GM12878 (cell line): ENCODE measurements around the gene CD300E. TPM values are rescaled to one million over a fixed set of nuclear protein-coding genes. Genes with fewer than 3 reads are reported as not detected.

Experiments
- ATAC-seq: fragments of 200-7000 bp; cut with Tn5 transposase; 3 replicates; pipeline ENCODE4 v1.9.1; 2020; ENCODE audit warnings: mild to moderate bottlenecking, moderate library complexity
- BruUV-seq: library from RNA; stranded (reverse); fragments of 400-500 nt; replicated peaks from 2 replicates; lab custom pipeline; 2021; lab: Mats Ljungman, UMichigan
- CTCF ChIA-PET: fragments of 300-600 bp; sonication (Branson Sonifier 250); formaldehyde crosslinking; extraction: SDS; loops from one replicate; lab custom pipeline; 2021; ENCODE audit warnings: inconsistent platforms; lab: Yijun Ruan, JAX
- POLR2A ChIA-PET: fragments of 350-600 bp; formaldehyde crosslinking; extraction: SDS; loops from one replicate; lab custom pipeline; 2021; ENCODE audit warnings: inconsistent platforms; lab: Charles Lee
- RAD21 ChIA-PET: fragments of 300-600 bp; sonication (Branson Sonifier 250); formaldehyde crosslinking; loops from one replicate; lab custom pipeline; 2023; ENCODE audit warnings: antibody characterized with exemption; ENCODE audit not compliant: unreplicated experiment; lab: Charles Lee
- SMC1A ChIA-PET: fragments of 300-600 bp; sonication (Branson Sonifier 250); formaldehyde crosslinking; loops from one replicate; lab custom pipeline; 2023; ENCODE audit not compliant: unreplicated experiment, uncharacterized antibody; lab: Charles Lee
- DNase-seq: peaks from one replicate; pipeline ENCODE4 v3.0.0-alpha.2; 2011; ENCODE audit warnings: low read depth, low spot score
- FAIRE-seq: peaks from 3 replicates; lab custom pipeline; 2011; peaks lifted over from hg19 to GRCh38; lab: Jason Lieb, UNC
- H2AFZ ChIP-seq: 2 replicates; pipeline ENCODE4 v1.6.0; 2011; ENCODE audit warnings: low read depth, low read length, control low read depth; ENCODE audit not compliant: control insufficient read depth
- H3K27ac ChIP-seq: 2 replicates; pipeline ENCODE4 v1.5.1; 2011; ENCODE audit warnings: control low read depth; ENCODE audit not compliant: control insufficient read depth, insufficient read depth
- H3K27me3 ChIP-seq, 2 experiments: replicated peaks in 1 of 2; 2 replicates each; pipeline versions ENCODE4 v1.6.0 to v1.6.1; 2011; ENCODE audit warnings: low read length in 1 of 2; ENCODE audit not compliant: control insufficient read depth in 2 of 2, insufficient read depth in 2 of 2
- H3K36me3 ChIP-seq, 2 experiments: 2 replicates each; pipeline ENCODE4 v1.5.1; 2011; ENCODE audit warnings: low read length in 1 of 2; ENCODE audit not compliant: control insufficient read depth in 2 of 2, insufficient read depth in 2 of 2
- H3K4me1 ChIP-seq: 2 replicates; pipeline ENCODE4 v1.6.1; 2011; ENCODE audit warnings: mild to moderate bottlenecking, low read length, moderate library complexity, mixed read lengths; ENCODE audit not compliant: control insufficient read depth, insufficient read depth
- H3K4me2 ChIP-seq: 2 replicates; pipeline ENCODE4 v1.6.0; 2011; ENCODE audit warnings: control low read depth; ENCODE audit not compliant: control insufficient read depth, insufficient read depth
- H3K4me3 ChIP-seq: fragments of 200-600 bp; sonication (generic); 2 replicates; pipeline ENCODE4 v1.5.1; 2016
- H3K79me2 ChIP-seq: 2 replicates; pipeline ENCODE4 v1.6.0; 2011; ENCODE audit warnings: low read length; ENCODE audit not compliant: control insufficient read depth, insufficient read depth
- H3K9ac ChIP-seq: 2 replicates; pipeline ENCODE4 v1.8.0; 2011; ENCODE audit warnings: low read length, control low read depth, mixed read lengths; ENCODE audit not compliant: control insufficient read depth, insufficient read depth
- H3K9me3 ChIP-seq: replicated peaks from 3 replicates; pipeline ENCODE4 v1.5.1; 2011; ENCODE audit warnings: mild to moderate bottlenecking, low read length; ENCODE audit not compliant: control insufficient read depth, insufficient read depth
- H4K20me1 ChIP-seq: 2 replicates; pipeline ENCODE4 v1.6.0; 2011; ENCODE audit not compliant: control insufficient read depth, insufficient read depth
- CTCF ChIP-seq, 3 experiments: IDR thresholded peaks in 2 of 3; conservative IDR thresholded peaks in 1 of 3; 2 replicates each; pipeline ENCODE4 v1.5.1; 2011; ENCODE audit warnings: low read depth in 3 of 3, low read length in 3 of 3, mild to moderate bottlenecking in 3 of 3, control low read depth in 2 of 3, moderate library complexity in 2 of 3, inconsistent platforms in 1 of 3, mixed read lengths in 1 of 3; ENCODE audit not compliant: control insufficient read depth in 2 of 3, insufficient read depth in 1 of 3; ENCODE audit errors: extremely low read depth in 1 of 3
- HDAC6 ChIP-seq: fragments of 200-600 bp; sonication (generic); IDR thresholded peaks from one replicate; pipeline ENCODE4 v1.8.0; 2017; ENCODE audit warnings: antibody characterized with exemption; ENCODE audit not compliant: unreplicated experiment
- LARP7 ChIP-seq: fragments of 450-650 bp; IDR thresholded peaks from 2 replicates; pipeline ENCODE4 v1.6.1; 2017; ENCODE audit warnings: mild to moderate bottlenecking
- MYB ChIP-seq: fragments of 150-350 bp; IDR thresholded peaks from 2 replicates; pipeline ENCODE4 v1.6.1; 2014; ENCODE audit warnings: mild to moderate bottlenecking, low read depth, low read length, borderline replicate concordance
- NFYA ChIP-seq: IDR thresholded peaks from 2 replicates; pipeline ENCODE4 v1.6.1; 2011; ENCODE audit warnings: low read depth, mild to moderate bottlenecking, low read length, improper control_type of control experiment, borderline replicate concordance
- NR2F1 ChIP-seq: fragments of 450-650 bp; conservative IDR thresholded peaks from 2 replicates; pipeline ENCODE4 v1.6.1; 2017; ENCODE audit warnings: mild to moderate bottlenecking
- NRF1 ChIP-seq: conservative IDR thresholded peaks from 2 replicates; pipeline ENCODE4 v1.6.1; 2011; ENCODE audit warnings: mild to moderate bottlenecking, low read depth, low read length, improper control_type of control experiment
- RELB ChIP-seq: fragments of 450-650 bp; IDR thresholded peaks from 2 replicates; pipeline ENCODE4 v1.6.1; 2017; ENCODE audit warnings: low read depth, mild to moderate bottlenecking, moderate library complexity
- SUPT20H ChIP-seq: IDR thresholded peaks from 2 replicates; pipeline ENCODE4 v1.6.1; 2011; ENCODE audit warnings: low read depth, mild to moderate bottlenecking, low read length, moderate library complexity, borderline replicate concordance; ENCODE audit not compliant: control insufficient read depth
- USF1 ChIP-seq: IDR thresholded peaks from 2 replicates; pipeline ENCODE4 v1.6.1; 2011; ENCODE audit warnings: borderline replicate concordance, low read depth, mild to moderate bottlenecking, moderate library complexity, mixed read lengths, low read length; ENCODE audit not compliant: insufficient read depth; ENCODE audit errors: extremely low read length
- ZBED1 ChIP-seq: IDR thresholded peaks from 2 replicates; pipeline ENCODE4 v1.6.1; 2016; ENCODE audit warnings: borderline replicate concordance
- WGBS: methylation state at CpG from one replicate; pipeline ENCODE4 v1.1.6; 2016; ENCODE audit warnings: low lambda C conversion rate; ENCODE audit not compliant: insufficient replicate concordance, insufficient coverage; ENCODE audit errors: missing lambda C conversion rate; 5-methylcytosine and 5-hydroxymethylcytosine counted together
- in situ Hi-C: fragments of 300-500 bp; cut with MboI; formaldehyde crosslinking; loops from 9 replicates; pipeline ENCODE4 v1.14.3; 2018; ENCODE audit warnings: mixed read lengths
- intact Hi-C: fragments of 100-400 bp; cut with micrococcal nuclease; formaldehyde crosslinking; loops from one replicate; pipeline ENCODE4 v1.14.2; 2022; ENCODE audit not compliant: unreplicated experiment
- polyA plus RNA-seq, 11 experiments: library from polyadenylated mRNA; depleted of rRNA in 4 of 11; unstranded in 6 of 11; stranded (reverse) in 5 of 11; fragments of >200 nt; fragmentation: Nextera tagmentation in 4 of 11; fragmentation: Illumina TruSeq in 1 of 11; extraction: Ambion mirVana in 4 of 11; extraction: Trizol in 1 of 11; gene quantifications; 1 replicate in 1 of 11; 2 replicates in 10 of 11; pipeline versions ENCODE4 v1.2.1 to v1.2.3, GENCODE V29; 2011 to 2016; ENCODE audit warnings: inconsistent platforms in 2 of 11, missing spikeins in 2 of 11, low read depth in 1 of 11
- total RNA-seq, 4 experiments: library from RNA; depleted of rRNA in 3 of 4; stranded (reverse); fragments of >200 nt in 3 of 4; fragmentation: Illumina TruSeq in 1 of 4; extraction: Trizol in 1 of 4; gene quantifications; 2 replicates each; pipeline versions ENCODE4 v1.2.1 to v1.2.3, GENCODE V29; 2013 to 2021

Gene CD300E
- total and polyA plus RNA-seq, 10 of the 15 experiments (the other 5 are each of a cell fraction or from before 2014, with no cell fraction given) = not detected

GRCh38 chr17:74642556-74642955 lies 19.0 kb upstream of the CD300E start:
- in situ Hi-C loops (no loop called here), intact Hi-C loops (no loop called here)
- ChIA-PET POLR2A (interaction anchor here (1.0 kb wide), 1 partner anchor 95 kb away, joined by 6 read pairs; the partner anchor contains the start of gene RAB37), SMC1A (no interaction called here), CTCF (interaction anchor here (1.3 to 1.5 kb wide), 2 partner anchors 76 to 221 kb away, joined by 3 to 4 read pairs; no protein-coding TSS in a partner anchor), RAD21 (no interaction called here)
- Histone ChIP-seq H3K79me2 (no peaks in the 10 kb centered on the region), H3K27me3 (peaks cover 0 to 2% of the 10 kb centered on the region in 2 experiments; a peak in 2 of 4 replicates), H3K4me2 (no peak overlapping the region), H3K27ac (no peak overlapping the region), H3K4me1 (peaks cover 25% of the 10 kb centered on the region)
- no peak for ATAC-seq
- no peak for TF ChIP-seq RELB
- no peak for TF ChIP-seq HDAC6
- TF ChIP-seq LARP7 = no peak
- TF ChIP-seq NRF1 = no peak
- no peak for TF ChIP-seq ZBED1
- no peak for TF ChIP-seq NR2F1
- TF ChIP-seq NFYA = no peak
- no peak for TF ChIP-seq USF1
- no peak for TF ChIP-seq SUPT20H
- no peak for TF ChIP-seq MYB
- no peak for TF ChIP-seq CTCF (IDR thresholded peaks at IDR 0.05 in 2 of 3, conservative IDR thresholded peaks at IDR 0.05 in 1 of 3; ENCODE audit: control insufficient read depth in 2 of 3, extremely low read depth in 1 of 3, insufficient read depth in 1 of 3, low read depth in 3 of 3, low read length in 3 of 3)
- TF ChIP-seq, all 136 proteins: peak for 0
- no peaks in the 10 kb centered on the region for H3K36me3 ChIP-seq
- no peak overlapping the region for H3K4me3 ChIP-seq
- FAIRE-seq = no peak
- no peaks in the 10 kb centered on the region for H3K9me3 ChIP-seq
- BruUV-seq = no TSS peak
- no peak overlapping the region for H2AFZ ChIP-seq
- no peak for DNase-seq
- no peak overlapping the region for H3K9ac ChIP-seq
- H4K20me1 ChIP-seq = no peaks in the 10 kb centered on the region
- 50% methylated on average over 4 of the region's 4 CpGs for WGBS
